ENCODE results near the gene SUB1. TPM values are rescaled to one million over a fixed set of nuclear protein-coding genes. Genes with fewer than 3 reads are reported as not detected.
"Not testable (repeated sequence)": the region's sequence is repeated elsewhere in the genome, so short reads cannot be mapped to it uniquely, and the experiment has no call there.

The SUB1 gene
- polyA plus RNA-seq, 2 donors, result 106 to 145 TPM

DNA sequence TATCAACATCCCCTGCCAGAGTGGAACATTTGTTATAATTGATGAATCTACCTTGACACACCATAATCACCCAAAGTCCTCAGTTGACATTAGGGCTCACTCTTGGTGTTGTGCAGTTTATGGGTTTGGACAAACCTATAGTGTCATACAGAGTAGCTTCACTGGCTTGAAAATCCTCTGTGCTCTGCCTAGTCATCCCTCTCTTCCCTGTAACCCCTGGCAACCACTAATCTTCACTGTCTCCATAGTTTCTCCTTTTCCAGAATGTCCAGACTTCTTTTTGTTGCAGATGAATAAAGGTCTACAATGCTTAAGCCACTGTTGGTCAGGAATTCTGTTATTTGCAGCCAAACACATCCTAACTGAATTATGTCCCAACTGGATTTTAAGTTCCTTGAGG is 22.5 kb upstream of the SUB1 start:
- no peak overlapping the region for H3K27ac ChIP-seq (ENCODE audit: low read depth in 2 of 2, low read length in 1 of 2)
- no peaks in the 10 kb centered on the region for H3K36me3 ChIP-seq (ENCODE audit: control insufficient read depth in 2 of 2, insufficient read depth in 2 of 2, low read length in 1 of 2)
- no peaks in the 10 kb centered on the region for H3K27me3 ChIP-seq (ENCODE audit: control insufficient read depth in 1 of 2, insufficient read depth in 2 of 2, low read length in 2 of 2)
- H3K4me3 ChIP-seq (ENCODE audit: low read depth in 1 of 2, low read length in 2 of 2), result no peak overlapping the region
- H3K9me3 ChIP-seq (ENCODE audit: control insufficient read depth in 2 of 2, insufficient read depth in 1 of 2, low read depth in 1 of 2, low read length in 1 of 2), result no peaks in the 10 kb centered on the region
- H3K4me1 ChIP-seq (ENCODE audit: control insufficient read depth in 2 of 2, insufficient read depth in 2 of 2, low read length in 1 of 2), result no peaks in the 10 kb centered on the region

GRCh38 chr5:32563614-32564013 is 21.7 kb upstream of the SUB1 start:
- no peak overlapping the region for H3K27ac ChIP-seq (ENCODE audit: low read depth in 2 of 2, low read length in 1 of 2)
- no peaks in the 10 kb centered on the region for H3K36me3 ChIP-seq (ENCODE audit: control insufficient read depth in 2 of 2, insufficient read depth in 2 of 2, low read length in 1 of 2)
- 92 to 98% methylated on average over 2 of the region's 2 CpGs for WGBS, 2 donors
- H3K4me1 ChIP-seq (ENCODE audit: control insufficient read depth in 2 of 2, insufficient read depth in 2 of 2, low read length in 1 of 2), result no peaks in the 10 kb centered on the region
- H3K27me3 ChIP-seq (ENCODE audit: control insufficient read depth in 1 of 2, insufficient read depth in 2 of 2, low read length in 2 of 2), result no peaks in the 10 kb centered on the region
- H3K4me3 ChIP-seq (ENCODE audit: low read depth in 1 of 2, low read length in 2 of 2), result no peak overlapping the region
- H3K9me3 ChIP-seq (ENCODE audit: control insufficient read depth in 2 of 2, insufficient read depth in 1 of 2, low read depth in 1 of 2, low read length in 1 of 2), result no peaks in the 10 kb centered on the region

GRCh38 chr5:32565145-32565544 is 20.2 kb upstream of the SUB1 start:
- Histone ChIP-seq H3K9me3 (ENCODE audit: control insufficient read depth in 2 of 2, insufficient read depth in 1 of 2, low read depth in 1 of 2, low read length in 1 of 2) (no peaks in the 10 kb centered on the region), H3K4me3 (ENCODE audit: low read depth in 1 of 2, low read length in 2 of 2) (no peak overlapping the region), H3K27me3 (ENCODE audit: control insufficient read depth in 1 of 2, insufficient read depth in 2 of 2, low read length in 2 of 2) (no peaks in the 10 kb centered on the region), H3K36me3 (ENCODE audit: control insufficient read depth in 2 of 2, insufficient read depth in 2 of 2, low read length in 1 of 2) (no peaks in the 10 kb centered on the region), H3K4me1 (ENCODE audit: control insufficient read depth in 2 of 2, insufficient read depth in 2 of 2, low read length in 1 of 2) (no peaks in the 10 kb centered on the region), H3K27ac (ENCODE audit: low read depth in 2 of 2, low read length in 1 of 2) (no peak overlapping the region)
- WGBS, 2 donors, result 52 to 68% methylated on average over 1 of the region's 1 CpG

GRCh38 chr5:32566319-32567111 is 18.8 kb upstream of the SUB1 start:
- no peaks in the 10 kb centered on the region for H3K27me3 ChIP-seq (ENCODE audit: control insufficient read depth in 1 of 2, insufficient read depth in 2 of 2, low read length in 2 of 2)
- H3K27ac ChIP-seq (ENCODE audit: low read depth in 2 of 2, low read length in 1 of 2), result no peak overlapping the region
- no peaks in the 10 kb centered on the region for H3K9me3 ChIP-seq (ENCODE audit: control insufficient read depth in 2 of 2, insufficient read depth in 1 of 2, low read depth in 1 of 2, low read length in 1 of 2)
- WGBS, 2 donors, result 87 to 88% methylated on average over 3 of the region's 3 CpGs
- no peaks in the 10 kb centered on the region for H3K36me3 ChIP-seq (ENCODE audit: control insufficient read depth in 2 of 2, insufficient read depth in 2 of 2, low read length in 1 of 2)
- no peak overlapping the region for H3K4me3 ChIP-seq (ENCODE audit: low read depth in 1 of 2, low read length in 2 of 2)
- H3K4me1 ChIP-seq (ENCODE audit: control insufficient read depth in 2 of 2, insufficient read depth in 2 of 2, low read length in 1 of 2), result no peaks in the 10 kb centered on the region

- no peak overlapping the region for H3K27ac ChIP-seq (ENCODE audit: low read depth in 2 of 2, low read length in 1 of 2)
- H3K4me3 ChIP-seq (ENCODE audit: low read depth in 1 of 2, low read length in 2 of 2), result no peak overlapping the region
- no peaks in the 10 kb centered on the region for H3K9me3 ChIP-seq (ENCODE audit: control insufficient read depth in 2 of 2, insufficient read depth in 1 of 2, low read depth in 1 of 2, low read length in 1 of 2)
- no peaks in the 10 kb centered on the region for H3K36me3 ChIP-seq (ENCODE audit: control insufficient read depth in 2 of 2, insufficient read depth in 2 of 2, low read length in 1 of 2)
- 67 to 71% methylated on average over 1 of the region's 1 CpG for WGBS, 2 donors
- no peaks in the 10 kb centered on the region for H3K27me3 ChIP-seq (ENCODE audit: control insufficient read depth in 1 of 2, insufficient read depth in 2 of 2, low read length in 2 of 2)
- H3K4me1 ChIP-seq (ENCODE audit: control insufficient read depth in 2 of 2, insufficient read depth in 2 of 2, low read length in 1 of 2), result no peaks in the 10 kb centered on the region
Observed at GRCh38 chr5:32571128-32571527, 14.2 kb upstream of the SUB1 start.

DNA sequence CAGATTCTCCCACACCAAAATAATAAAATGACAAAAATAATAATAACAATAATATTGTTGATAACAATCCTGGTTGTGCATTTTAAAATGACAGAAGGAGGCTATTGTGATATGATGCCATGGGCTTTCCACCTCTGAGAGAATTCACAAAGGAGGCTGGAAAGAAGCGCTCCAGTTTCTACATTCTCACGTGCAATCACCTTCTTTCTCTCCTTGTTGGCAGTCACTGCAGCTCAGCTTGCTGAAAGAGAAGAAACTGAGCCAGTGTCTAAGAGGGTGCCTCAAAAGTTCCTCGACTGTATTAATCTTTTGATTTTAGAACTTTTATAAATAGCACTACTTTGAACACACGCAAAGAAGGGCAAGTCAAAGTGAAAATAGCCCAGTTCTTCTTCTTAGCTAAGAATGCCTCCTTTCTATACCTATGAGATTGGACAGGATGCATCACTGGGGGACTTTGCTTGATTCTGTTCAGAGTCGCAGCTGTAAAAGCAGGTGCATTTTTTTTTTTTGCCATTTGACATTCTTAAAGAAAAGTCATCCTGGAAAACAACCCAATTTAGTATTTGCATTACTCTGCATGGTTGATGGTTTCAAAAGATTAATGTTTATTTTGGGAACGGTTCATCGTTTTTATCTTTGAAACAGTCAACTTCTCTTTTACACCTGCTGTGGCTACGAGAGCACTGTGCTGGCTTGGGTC is 12.4 kb upstream of the SUB1 start:
- Histone ChIP-seq H3K9me3 (ENCODE audit: control insufficient read depth in 2 of 2, insufficient read depth in 1 of 2, low read depth in 1 of 2, low read length in 1 of 2) (no peaks in the 10 kb centered on the region), H3K4me3 (ENCODE audit: low read depth in 1 of 2, low read length in 2 of 2) (no peak overlapping the region), H3K36me3 (ENCODE audit: control insufficient read depth in 2 of 2, insufficient read depth in 2 of 2, low read length in 1 of 2) (no peaks in the 10 kb centered on the region), H3K4me1 (ENCODE audit: control insufficient read depth in 2 of 2, insufficient read depth in 2 of 2, low read length in 1 of 2) (no peaks in the 10 kb centered on the region), H3K27me3 (ENCODE audit: control insufficient read depth in 1 of 2, insufficient read depth in 2 of 2, low read length in 2 of 2) (no peaks in the 10 kb centered on the region), H3K27ac (ENCODE audit: low read depth in 2 of 2, low read length in 1 of 2) (no peak overlapping the region)
- WGBS, 2 donors, result 52 to 55% methylated on average over 8 of the region's 8 CpGs

DNA sequence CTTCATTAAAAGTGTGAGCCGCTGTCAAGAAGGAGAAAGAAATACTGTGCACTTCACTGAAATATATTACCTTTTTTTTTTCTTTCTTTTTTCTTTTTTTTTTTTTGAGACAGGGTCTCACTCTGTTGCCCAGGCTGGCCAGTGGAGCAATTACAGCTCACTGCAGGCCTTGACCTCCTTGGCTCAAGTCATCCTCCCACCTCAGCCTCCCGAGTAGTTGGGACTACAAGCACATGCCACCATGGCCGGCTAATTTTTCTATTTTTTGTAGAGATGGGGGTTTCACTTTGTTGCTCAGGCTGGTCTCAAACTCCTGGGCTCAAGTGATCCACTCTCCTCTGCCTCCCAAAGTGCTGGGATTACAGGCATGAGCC is 11.9 kb upstream of the SUB1 start:
- 86% methylated on average over 3 of the region's 3 CpGs for WGBS, 2 donors
- H3K36me3 ChIP-seq (ENCODE audit: control insufficient read depth in 2 of 2, insufficient read depth in 2 of 2, low read length in 1 of 2); H3K27ac ChIP-seq (ENCODE audit: low read depth in 2 of 2, low read length in 1 of 2); H3K9me3 ChIP-seq (ENCODE audit: control insufficient read depth in 2 of 2, insufficient read depth in 1 of 2, low read depth in 1 of 2, low read length in 1 of 2); H3K4me3 ChIP-seq (ENCODE audit: low read depth in 1 of 2, low read length in 2 of 2); H3K4me1 ChIP-seq (ENCODE audit: control insufficient read depth in 2 of 2, insufficient read depth in 2 of 2, low read length in 1 of 2); H3K27me3 ChIP-seq (ENCODE audit: control insufficient read depth in 1 of 2, insufficient read depth in 2 of 2, low read length in 2 of 2): not testable (repeated sequence)

DNA sequence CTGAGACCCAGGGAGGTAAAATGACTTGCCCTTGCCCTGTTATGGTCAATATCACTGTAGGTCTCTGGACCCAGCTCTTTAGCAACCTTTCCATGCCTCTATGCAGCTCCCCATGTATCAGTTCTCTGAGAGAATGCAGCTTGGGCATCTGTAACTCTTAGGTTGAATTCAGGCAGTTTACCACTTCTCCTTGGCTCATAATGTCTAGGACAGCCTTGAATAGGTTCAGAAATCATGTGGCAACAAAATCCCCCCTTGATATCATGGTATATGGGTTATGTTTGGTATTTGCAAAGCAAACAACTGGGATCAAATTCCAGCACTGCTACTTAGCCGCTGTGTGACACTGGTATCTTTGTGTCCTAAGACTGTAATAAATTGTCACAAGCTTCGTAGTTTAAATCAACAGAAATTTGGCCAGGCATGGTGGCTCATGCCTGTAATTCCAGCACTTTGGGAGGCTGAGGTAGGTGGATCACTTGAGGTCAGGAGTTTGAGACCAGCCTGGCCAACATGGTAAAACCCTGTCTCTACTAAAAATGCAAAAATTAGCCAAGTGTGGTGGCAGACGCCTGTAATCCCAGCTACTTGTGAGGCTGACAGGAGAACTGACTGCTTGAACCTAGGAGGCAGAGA is 10.7 kb upstream of the SUB1 start:
- Histone ChIP-seq H3K4me3 (ENCODE audit: low read depth in 1 of 2, low read length in 2 of 2) (no peak overlapping the region), H3K27ac (ENCODE audit: low read depth in 2 of 2, low read length in 1 of 2) (no peak overlapping the region), H3K27me3 (ENCODE audit: control insufficient read depth in 1 of 2, insufficient read depth in 2 of 2, low read length in 2 of 2) (no peaks in the 10 kb centered on the region), H3K4me1 (ENCODE audit: control insufficient read depth in 2 of 2, insufficient read depth in 2 of 2, low read length in 1 of 2) (no peaks in the 10 kb centered on the region), H3K9me3 (ENCODE audit: control insufficient read depth in 2 of 2, insufficient read depth in 1 of 2, low read depth in 1 of 2, low read length in 1 of 2) (no peaks in the 10 kb centered on the region), H3K36me3 (ENCODE audit: control insufficient read depth in 2 of 2, insufficient read depth in 2 of 2, low read length in 1 of 2) (no peaks in the 10 kb centered on the region)
- 68 to 80% methylated on average over 3 of the region's 3 CpGs for WGBS, 2 donors

- H3K4me3 ChIP-seq (ENCODE audit: low read depth in 1 of 2, low read length in 2 of 2), result no peak overlapping the region
- H3K36me3 ChIP-seq (ENCODE audit: control insufficient read depth in 2 of 2, insufficient read depth in 2 of 2, low read length in 1 of 2), result no peaks in the 10 kb centered on the region
- WGBS, 2 donors, result 84 to 95% methylated on average over 3 of the region's 3 CpGs
- H3K9me3 ChIP-seq (ENCODE audit: control insufficient read depth in 2 of 2, insufficient read depth in 1 of 2, low read depth in 1 of 2, low read length in 1 of 2), result no peaks in the 10 kb centered on the region
- H3K27me3 ChIP-seq (ENCODE audit: control insufficient read depth in 1 of 2, insufficient read depth in 2 of 2, low read length in 2 of 2), result no peaks in the 10 kb centered on the region
- H3K27ac ChIP-seq (ENCODE audit: low read depth in 2 of 2, low read length in 1 of 2), result no peak overlapping the region
- no peaks in the 10 kb centered on the region for H3K4me1 ChIP-seq (ENCODE audit: control insufficient read depth in 2 of 2, insufficient read depth in 2 of 2, low read length in 1 of 2)
Observed at GRCh38 chr5:32578363-32578762, 7.0 kb upstream of the SUB1 start.

Measured in esophagus (tissue), 2 donors.